ENCODE measurements around the gene ALPP.
"Not testable (repeated sequence)": the region's sequence is repeated elsewhere in the genome, so short reads cannot be mapped to it uniquely, and the experiment has no call there.

Gene ALPP

GRCh38 chr2:232374356-232374755 lies 4.2 kb upstream of the ALPP start:
- no peak for DNase-seq (ENCODE audit: low read depth)
- TF ChIP-seq CTCF (IDR thresholded peaks at IDR 0.05; ENCODE audit: control insufficient read depth, insufficient read depth, low read depth, low read length, missing control alignments) = no peak
- no peak overlapping the region for H3K4me3 ChIP-seq (ENCODE audit: control insufficient read depth, low read depth, low read length)

GRCh38 chr2:232375164-232375563 lies 3.4 kb upstream of the ALPP start:
- no peak for DNase-seq (ENCODE audit: low read depth)
- H3K4me3 ChIP-seq (ENCODE audit: control insufficient read depth, low read depth, low read length) = no peak overlapping the region
- TF ChIP-seq CTCF (IDR thresholded peaks at IDR 0.05; ENCODE audit: control insufficient read depth, insufficient read depth, low read depth, low read length, missing control alignments) = no peak

- no peak overlapping the region for H3K4me3 ChIP-seq (ENCODE audit: control insufficient read depth, low read depth, low read length)
- DNase-seq (ENCODE audit: low read depth) = no peak
- TF ChIP-seq CTCF (IDR thresholded peaks at IDR 0.05; ENCODE audit: control insufficient read depth, insufficient read depth, low read depth, low read length, missing control alignments) = no peak
Measured at GRCh38 chr2:232376260-232376659, 2.3 kb upstream of the ALPP start.

- DNase-seq (ENCODE audit: low read depth) = no peak
- H3K4me3 ChIP-seq (ENCODE audit: control insufficient read depth, low read depth, low read length) = no peak overlapping the region
- no peak for TF ChIP-seq CTCF (IDR thresholded peaks at IDR 0.05; ENCODE audit: control insufficient read depth, insufficient read depth, low read depth, low read length, missing control alignments)
Measured at GRCh38 chr2:232376713-232377112, 1.8 kb upstream of the ALPP start.

GRCh38 chr2:232377319-232377718 lies 1.2 kb upstream of the ALPP start:
- no peak for DNase-seq (ENCODE audit: low read depth)
- H3K4me3 ChIP-seq (ENCODE audit: control insufficient read depth, low read depth, low read length) = no peak overlapping the region
- no peak for TF ChIP-seq CTCF (IDR thresholded peaks at IDR 0.05; ENCODE audit: control insufficient read depth, insufficient read depth, low read depth, low read length, missing control alignments)

GRCh38 chr2:232377841-232378734 lies 463 bp upstream of the ALPP start:
- TF ChIP-seq CTCF (IDR thresholded peaks at IDR 0.05; ENCODE audit: control insufficient read depth, insufficient read depth, low read depth, low read length, missing control alignments) = no peak
- no peak overlapping the region for H3K4me3 ChIP-seq (ENCODE audit: control insufficient read depth, low read depth, low read length)
- no peak for DNase-seq (ENCODE audit: low read depth)

- not testable (repeated sequence) for H3K4me3 ChIP-seq (ENCODE audit: control insufficient read depth, low read depth, low read length); DNase-seq (ENCODE audit: low read depth)
Measured at GRCh38 chr2:232379610-232380590, 1.3 kb downstream of the ALPP start.

- DNase-seq (ENCODE audit: low read depth); H3K4me3 ChIP-seq (ENCODE audit: control insufficient read depth, low read depth, low read length): not testable (repeated sequence)
Measured at GRCh38 chr2:232381204-232382031, 2.9 kb downstream of the ALPP start.

Measured in AG09309 (cell line).